Measurements from ENCODE around the gene CENATAC. TPM values are rescaled to one million over a fixed set of nuclear protein-coding genes. Genes with fewer than 3 reads are reported as not detected.

Gene CENATAC
- total and polyA plus RNA-seq, 9 of the 15 experiments (the other 6 are each of a cell fraction or from before 2014, with no cell fraction given): 2.4 to 25.5 (median 13.7) TPM

DNA sequence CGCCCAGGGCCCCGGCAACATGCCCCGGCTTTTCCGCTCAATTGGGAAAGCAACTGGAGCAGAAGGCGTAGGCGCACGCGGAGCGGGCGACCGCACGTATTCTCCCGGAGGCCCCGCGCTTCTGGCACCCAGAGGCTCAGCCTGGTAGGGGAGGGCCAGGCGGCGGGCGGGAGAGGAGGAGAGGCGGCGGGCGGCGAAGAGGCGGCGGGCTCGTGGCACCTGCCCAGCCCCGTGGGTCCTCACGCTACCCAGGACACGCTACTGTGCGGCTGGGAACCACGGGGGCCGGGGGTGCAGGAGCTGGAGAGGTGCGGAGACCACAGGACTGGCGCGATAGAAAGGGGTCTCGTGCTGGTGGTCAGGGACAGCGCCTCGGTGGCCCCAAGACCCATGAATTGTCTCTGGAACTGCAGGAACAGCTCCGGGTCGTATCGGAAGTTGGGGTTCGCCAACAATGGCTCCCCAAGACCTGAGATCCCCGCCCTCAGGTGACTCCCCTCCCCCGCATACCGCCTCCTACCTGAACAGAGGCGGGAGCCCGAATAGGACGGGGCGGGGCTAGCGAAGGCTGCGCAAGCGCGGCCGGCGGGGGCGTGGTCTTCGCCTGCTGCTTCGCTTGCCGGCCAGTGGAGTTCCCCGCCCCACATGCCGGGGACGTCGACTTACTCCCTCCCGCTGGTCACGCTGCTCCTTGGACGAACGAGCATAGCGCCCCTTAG, 32.5 kb downstream of the CENATAC start, which contains the start of gene SLC37A4 (continued):
- TF ChIP-seq CHD7 (IDR thresholded peaks at IDR 0.05; ENCODE audit: low read depth, low read length) (no peak), FOXA1 (IDR thresholded peaks at IDR 0.05; ENCODE audit: borderline replicate concordance) (no peak), NR3C1 (CRISPR knock-in tag; IDR thresholded peaks at IDR 0.05) (no peak), EGR1 (conservative IDR thresholded peaks at IDR 0.05) (peak; percentile 93), ZNF507 (tag; conservative IDR thresholded peaks at IDR 0.05) (no peak), MXI1 (IDR thresholded peaks at IDR 0.05; ENCODE audit: low read depth, low read length) (peak; percentile 67; the same call in 1 of the 2 replicates), NFE2L1 (tag; IDR thresholded peaks at IDR 0.05; ENCODE audit: borderline replicate concordance, low read depth) (no peak), TAF7 (tag; IDR thresholded peaks at IDR 0.05) (no peak), SAP30 (IDR thresholded peaks at IDR 0.05; ENCODE audit: borderline replicate concordance, insufficient read depth, low read depth, low read length, poor library complexity, severe bottlenecking) (no peak), XRCC3 (IDR thresholded peaks at IDR 0.05) (no peak), ARHGAP35 (IDR thresholded peaks at IDR 0.05; ENCODE audit: partially characterized antibody) (no peak)
- TF ChIP-seq, protein P1, sequence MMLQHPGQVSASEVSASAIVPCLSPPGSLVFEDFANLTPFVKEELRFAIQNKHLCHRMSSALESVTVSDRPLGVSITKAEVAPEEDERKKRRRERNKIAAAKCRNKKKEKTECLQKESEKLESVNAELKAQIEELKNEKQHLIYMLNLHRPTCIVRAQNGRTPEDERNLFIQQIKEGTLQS (IDR thresholded peaks at IDR 0.05): no peak
- TF ChIP-seq, protein P1 (CRISPR knock-in tag; conservative IDR thresholded peaks at IDR 0.05): no peak
- TF ChIP-seq, protein P2, sequence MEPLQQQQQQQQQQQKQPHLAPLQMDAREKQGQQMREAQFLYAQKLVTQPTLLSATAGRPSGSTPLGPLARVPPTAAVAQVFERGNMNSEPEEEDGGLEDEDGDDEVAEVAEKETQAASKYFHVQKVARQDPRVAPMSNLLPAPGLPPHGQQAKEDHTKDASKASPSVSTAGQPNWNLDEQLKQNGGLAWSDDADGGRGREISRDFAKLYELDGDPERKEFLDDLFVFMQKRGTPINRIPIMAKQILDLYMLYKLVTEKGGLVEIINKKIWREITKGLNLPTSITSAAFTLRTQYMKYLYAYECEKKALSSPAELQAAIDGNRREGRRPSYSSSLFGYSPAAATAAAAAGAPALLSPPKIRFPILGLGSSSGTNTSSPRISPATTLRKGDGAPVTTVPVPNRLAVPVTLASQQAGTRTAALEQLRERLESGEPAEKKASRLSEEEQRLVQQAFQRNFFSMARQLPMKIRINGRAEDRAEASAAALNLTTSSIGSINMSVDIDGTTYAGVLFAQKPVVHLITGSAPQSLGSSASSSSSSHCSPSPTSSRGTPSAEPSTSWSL (CRISPR knock-in tag; IDR thresholded peaks at IDR 0.05; ENCODE audit: borderline replicate concordance): 0 out of 2 replicates have a peak, but pooled peaks have one; percentile 9
